ENCODE data around the gene FHOD3.

Gene FHOD3

GRCh38 chr18:36776650-36777049, 479.1 kb downstream of the FHOD3 start:
- no peaks in the 10 kb centered on the region for H3K4me1 ChIP-seq (ENCODE audit: control insufficient read depth, insufficient read depth, low read length, poor library complexity, severe bottlenecking)
- H3K4me3 ChIP-seq (ENCODE audit: insufficient read depth, low read depth, low read length, poor library complexity, severe bottlenecking), result no peak overlapping the region
- H3K9me3 ChIP-seq (ENCODE audit: control insufficient read depth, low read length), result no peaks in the 10 kb centered on the region
- no peak for DNase-seq
- no peaks in the 10 kb centered on the region for H3K36me3 ChIP-seq (ENCODE audit: control insufficient read depth, insufficient read depth, low read length)
- no peaks in the 10 kb centered on the region for H3K27me3 ChIP-seq (replicated peaks; ENCODE audit: control insufficient read depth, insufficient read depth, low read length, poor library complexity, severe bottlenecking)
- no peak overlapping the region for H3K27ac ChIP-seq (ENCODE audit: insufficient read depth, low read length, poor library complexity, severe bottlenecking)

GRCh38 chr18:36777566-36777965, 480.1 kb downstream of the FHOD3 start:
- DNase-seq, result no peak
- H3K27me3 ChIP-seq (replicated peaks; ENCODE audit: control insufficient read depth, insufficient read depth, low read length, poor library complexity, severe bottlenecking), result no peaks in the 10 kb centered on the region
- no peaks in the 10 kb centered on the region for H3K36me3 ChIP-seq (ENCODE audit: control insufficient read depth, insufficient read depth, low read length)
- no peaks in the 10 kb centered on the region for H3K9me3 ChIP-seq (ENCODE audit: control insufficient read depth, low read length)
- no peaks in the 10 kb centered on the region for H3K4me1 ChIP-seq (ENCODE audit: control insufficient read depth, insufficient read depth, low read length, poor library complexity, severe bottlenecking)
- H3K27ac ChIP-seq (ENCODE audit: insufficient read depth, low read length, poor library complexity, severe bottlenecking), result no peak overlapping the region
- H3K4me3 ChIP-seq (ENCODE audit: insufficient read depth, low read depth, low read length, poor library complexity, severe bottlenecking), result no peak overlapping the region

DNA sequence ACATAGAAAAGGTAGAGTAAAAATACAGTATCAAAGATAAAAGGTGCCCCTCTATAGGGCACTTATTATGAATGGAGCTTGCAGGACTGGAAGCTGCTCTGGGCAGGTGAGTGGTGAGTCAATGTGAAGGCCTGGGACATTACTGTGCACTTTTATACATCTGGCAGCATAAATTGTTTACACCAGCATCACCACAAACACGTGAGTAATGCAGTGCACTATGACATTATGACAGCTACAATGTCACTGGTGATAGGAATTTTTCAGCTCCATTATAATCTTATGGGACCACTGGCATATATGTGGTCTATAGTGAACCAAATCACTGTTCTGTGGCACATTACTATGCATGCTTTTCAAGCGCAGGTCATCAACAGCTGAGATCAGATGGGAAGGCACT, 483.2 kb downstream of the FHOD3 start:
- Histone ChIP-seq H3K9me3 (ENCODE audit: control insufficient read depth, low read length) (no peaks in the 10 kb centered on the region), H3K36me3 (ENCODE audit: control insufficient read depth, insufficient read depth, low read length) (no peaks in the 10 kb centered on the region), H3K27ac (ENCODE audit: insufficient read depth, low read length, poor library complexity, severe bottlenecking) (no peak overlapping the region), H3K27me3 (replicated peaks; ENCODE audit: control insufficient read depth, insufficient read depth, low read length, poor library complexity, severe bottlenecking) (no peaks in the 10 kb centered on the region), H3K4me3 (ENCODE audit: insufficient read depth, low read depth, low read length, poor library complexity, severe bottlenecking) (no peak overlapping the region), H3K4me1 (ENCODE audit: control insufficient read depth, insufficient read depth, low read length, poor library complexity, severe bottlenecking) (no peaks in the 10 kb centered on the region)
- no peak for DNase-seq

DNA sequence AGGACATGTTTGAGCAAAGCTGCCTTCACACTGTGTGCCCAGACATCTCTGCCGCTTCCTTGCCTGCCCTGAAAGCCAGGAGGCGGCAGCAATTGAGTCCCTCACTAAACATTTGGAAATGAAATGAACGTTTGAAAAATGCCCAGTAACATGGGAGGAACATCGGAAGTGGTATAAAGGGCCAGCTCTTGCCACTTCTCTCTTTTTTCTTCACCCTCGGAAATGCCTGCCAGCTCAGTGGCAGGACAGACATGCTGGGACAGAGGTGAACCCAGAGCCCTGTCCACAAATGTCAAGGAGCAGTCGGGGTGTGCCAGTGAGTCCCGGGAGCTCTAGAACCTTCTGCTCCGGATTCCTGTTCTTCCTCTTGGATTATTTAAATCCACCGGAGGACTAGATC, 485.2 kb downstream of the FHOD3 start:
- no peak for DNase-seq
- no peak overlapping the region for H3K27ac ChIP-seq (ENCODE audit: insufficient read depth, low read length, poor library complexity, severe bottlenecking)

GRCh38 chr18:36783792-36784191, 486.3 kb downstream of the FHOD3 start:
- Histone ChIP-seq H3K4me1 (ENCODE audit: control insufficient read depth, insufficient read depth, low read length, poor library complexity, severe bottlenecking) (no peaks in the 10 kb centered on the region), H3K36me3 (ENCODE audit: control insufficient read depth, insufficient read depth, low read length) (peaks cover under 1% of the 10 kb centered on the region), H3K27ac (ENCODE audit: insufficient read depth, low read length, poor library complexity, severe bottlenecking) (no peak overlapping the region), H3K4me3 (ENCODE audit: insufficient read depth, low read depth, low read length, poor library complexity, severe bottlenecking) (no peak overlapping the region), H3K9me3 (ENCODE audit: control insufficient read depth, low read length) (no peaks in the 10 kb centered on the region), H3K27me3 (replicated peaks; ENCODE audit: control insufficient read depth, insufficient read depth, low read length, poor library complexity, severe bottlenecking) (no peaks in the 10 kb centered on the region)
- no peak for DNase-seq

More for the DNA sequence above, 485.2 kb downstream of the FHOD3 start:
- Histone ChIP-seq H3K36me3 (ENCODE audit: control insufficient read depth, insufficient read depth, low read length) (no peaks in the 10 kb centered on the region), H3K4me1 (ENCODE audit: control insufficient read depth, insufficient read depth, low read length, poor library complexity, severe bottlenecking) (no peaks in the 10 kb centered on the region), H3K4me3 (ENCODE audit: insufficient read depth, low read depth, low read length, poor library complexity, severe bottlenecking) (no peak overlapping the region), H3K9me3 (ENCODE audit: control insufficient read depth, low read length) (no peaks in the 10 kb centered on the region), H3K27me3 (replicated peaks; ENCODE audit: control insufficient read depth, insufficient read depth, low read length, poor library complexity, severe bottlenecking) (no peaks in the 10 kb centered on the region)

GRCh38 chr18:36786686-36787085, 489.2 kb downstream of the FHOD3 start:
- no peaks in the 10 kb centered on the region for H3K27me3 ChIP-seq (replicated peaks; ENCODE audit: control insufficient read depth, insufficient read depth, low read length, poor library complexity, severe bottlenecking)

GRCh38 chr18:36792634-36793283, 495.2 kb downstream of the FHOD3 start:
- no peak for DNase-seq

More at GRCh38 chr18:36786686-36787085, 489.2 kb downstream of the FHOD3 start:
- DNase-seq, result no peak
- Histone ChIP-seq H3K4me1 (ENCODE audit: control insufficient read depth, insufficient read depth, low read length, poor library complexity, severe bottlenecking) (no peaks in the 10 kb centered on the region), H3K9me3 (ENCODE audit: control insufficient read depth, low read length) (no peaks in the 10 kb centered on the region), H3K27ac (ENCODE audit: insufficient read depth, low read length, poor library complexity, severe bottlenecking) (no peak overlapping the region), H3K4me3 (ENCODE audit: insufficient read depth, low read depth, low read length, poor library complexity, severe bottlenecking) (no peak overlapping the region), H3K36me3 (ENCODE audit: control insufficient read depth, insufficient read depth, low read length) (peaks cover 9% of the 10 kb centered on the region)

DNA sequence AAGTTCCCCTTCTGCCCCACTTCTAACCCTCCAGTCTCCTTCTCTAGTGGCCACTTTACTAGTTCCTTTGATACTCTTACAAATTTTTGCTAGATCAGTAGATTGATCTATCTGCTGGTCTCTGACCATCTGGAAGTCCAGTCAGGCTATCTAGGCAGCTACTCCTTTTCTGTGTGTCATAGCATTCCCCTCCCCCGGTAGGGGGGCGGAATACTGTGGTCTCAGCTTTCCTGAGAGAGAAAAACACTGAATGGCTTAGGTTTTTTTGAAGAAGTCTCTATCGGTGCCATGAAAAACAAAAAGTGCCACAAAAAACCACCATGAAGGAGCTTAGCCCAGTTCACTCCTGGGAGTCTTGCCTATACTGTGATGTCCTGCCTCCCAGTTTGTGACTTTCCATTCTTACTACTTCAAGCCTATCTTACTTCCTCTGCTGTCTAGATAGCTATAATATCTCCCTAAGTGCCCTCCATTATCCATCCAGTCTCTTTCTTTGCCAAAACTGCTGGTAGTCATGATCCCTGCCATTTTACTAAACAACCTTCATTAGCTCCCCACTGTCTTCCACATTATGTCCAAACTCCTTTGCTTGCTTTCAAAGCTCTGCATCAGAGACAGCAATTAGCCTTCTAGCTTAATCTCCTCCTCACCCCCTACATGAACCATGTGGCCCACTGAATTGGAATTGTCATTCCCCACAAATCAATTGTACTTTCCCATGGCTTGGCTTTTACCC, 501.4 kb downstream of the FHOD3 start:
- no peaks in the 10 kb centered on the region for H3K9me3 ChIP-seq (ENCODE audit: control insufficient read depth, low read length)
- no peak overlapping the region for H3K4me3 ChIP-seq (ENCODE audit: insufficient read depth, low read depth, low read length, poor library complexity, severe bottlenecking)
- no peaks in the 10 kb centered on the region for H3K27me3 ChIP-seq (replicated peaks; ENCODE audit: control insufficient read depth, insufficient read depth, low read length, poor library complexity, severe bottlenecking)
- no peaks in the 10 kb centered on the region for H3K4me1 ChIP-seq (ENCODE audit: control insufficient read depth, insufficient read depth, low read length, poor library complexity, severe bottlenecking)
- no peak for DNase-seq
- H3K27ac ChIP-seq (ENCODE audit: insufficient read depth, low read length, poor library complexity, severe bottlenecking), result no peak overlapping the region
- peaks cover 53% of the 10 kb centered on the region for H3K36me3 ChIP-seq (ENCODE audit: control insufficient read depth, insufficient read depth, low read length)

More at GRCh38 chr18:36792634-36793283, 495.2 kb downstream of the FHOD3 start:
- no peak overlapping the region for H3K27ac ChIP-seq (ENCODE audit: insufficient read depth, low read length, poor library complexity, severe bottlenecking)
- no peaks in the 10 kb centered on the region for H3K4me1 ChIP-seq (ENCODE audit: control insufficient read depth, insufficient read depth, low read length, poor library complexity, severe bottlenecking)
- no peaks in the 10 kb centered on the region for H3K27me3 ChIP-seq (replicated peaks; ENCODE audit: control insufficient read depth, insufficient read depth, low read length, poor library complexity, severe bottlenecking)
- peaks cover 20% of the 10 kb centered on the region for H3K36me3 ChIP-seq (ENCODE audit: control insufficient read depth, insufficient read depth, low read length)
- H3K4me3 ChIP-seq (ENCODE audit: insufficient read depth, low read depth, low read length, poor library complexity, severe bottlenecking), result no peak overlapping the region
- H3K9me3 ChIP-seq (ENCODE audit: control insufficient read depth, low read length), result no peaks in the 10 kb centered on the region

DNA sequence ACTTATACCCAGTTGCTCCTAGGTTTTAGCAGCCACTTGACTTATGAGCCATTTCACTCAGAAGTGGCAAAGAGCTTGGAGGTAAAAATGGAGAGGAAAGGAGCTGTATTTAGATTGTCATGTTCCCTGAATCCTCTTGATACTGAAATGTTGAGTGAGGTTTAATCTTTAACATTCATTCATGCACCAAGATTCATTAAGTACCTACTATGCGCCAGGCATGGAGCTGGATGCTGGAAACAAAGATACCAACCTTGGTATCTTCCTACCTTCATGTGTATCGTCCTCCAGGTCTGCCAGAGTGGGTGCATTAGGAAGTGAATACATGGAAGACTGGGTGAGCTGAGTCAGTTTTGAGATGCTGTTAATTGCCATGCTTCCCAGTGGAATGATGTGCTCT, 507.6 kb downstream of the FHOD3 start:
- Histone ChIP-seq H3K27me3 (replicated peaks; ENCODE audit: control insufficient read depth, insufficient read depth, low read length, poor library complexity, severe bottlenecking) (no peaks in the 10 kb centered on the region), H3K4me1 (ENCODE audit: control insufficient read depth, insufficient read depth, low read length, poor library complexity, severe bottlenecking) (no peaks in the 10 kb centered on the region), H3K4me3 (ENCODE audit: insufficient read depth, low read depth, low read length, poor library complexity, severe bottlenecking) (no peak overlapping the region), H3K9me3 (ENCODE audit: control insufficient read depth, low read length) (no peaks in the 10 kb centered on the region), H3K36me3 (ENCODE audit: control insufficient read depth, insufficient read depth, low read length) (peaks cover 56% of the 10 kb centered on the region), H3K27ac (ENCODE audit: insufficient read depth, low read length, poor library complexity, severe bottlenecking) (no peak overlapping the region)
- DNase-seq, result no peak

DNA sequence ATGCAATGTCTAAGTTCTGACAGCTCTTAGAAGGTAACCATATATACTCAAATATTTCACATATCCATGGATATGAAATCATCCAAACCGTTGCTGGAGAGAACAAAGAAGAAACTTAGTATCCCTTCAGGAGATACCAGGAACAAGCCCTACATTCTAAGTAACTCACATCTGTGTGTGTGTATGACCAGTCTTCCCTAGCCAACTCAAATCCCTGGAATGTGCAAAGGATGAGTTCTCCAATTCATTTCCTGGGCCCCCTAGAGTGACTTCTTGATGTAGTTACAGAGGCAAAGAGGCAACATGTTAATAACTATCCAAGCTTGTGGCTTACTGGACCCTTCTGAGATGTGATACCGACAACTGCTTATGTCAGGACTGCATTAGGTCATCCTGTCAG, 511.2 kb downstream of the FHOD3 start:
- Histone ChIP-seq H3K27ac (ENCODE audit: insufficient read depth, low read length, poor library complexity, severe bottlenecking) (no peak overlapping the region), H3K9me3 (ENCODE audit: control insufficient read depth, low read length) (no peaks in the 10 kb centered on the region)
- DNase-seq, result no peak

More for the DNA sequence above, 511.2 kb downstream of the FHOD3 start:
- Histone ChIP-seq H3K36me3 (ENCODE audit: control insufficient read depth, insufficient read depth, low read length) (peaks cover 36% of the 10 kb centered on the region), H3K4me3 (ENCODE audit: insufficient read depth, low read depth, low read length, poor library complexity, severe bottlenecking) (no peak overlapping the region), H3K27me3 (replicated peaks; ENCODE audit: control insufficient read depth, insufficient read depth, low read length, poor library complexity, severe bottlenecking) (no peaks in the 10 kb centered on the region), H3K4me1 (ENCODE audit: control insufficient read depth, insufficient read depth, low read length, poor library complexity, severe bottlenecking) (no peaks in the 10 kb centered on the region)
